HL-60/S4 treated with phorbol 12-myristate 13-acetate at 8.2 ng/mL for 4 days and 3 days (cell line): ENCODE data around the gene ASTN1.

ENCODE experiments used
- in situ Hi-C: fragments of 300-500 bp; cut with MboI; formaldehyde crosslinking; loops from 2 replicates; pipeline ENCODE4 v1.15.0; 2022; ENCODE audit warnings: low sequenced_read_pairs

The ASTN1 gene

GRCh38 chr1:176884286-176884685 lies 280.2 kb downstream of the ASTN1 start:
- in situ Hi-C loops, result no loop called here

DNA sequence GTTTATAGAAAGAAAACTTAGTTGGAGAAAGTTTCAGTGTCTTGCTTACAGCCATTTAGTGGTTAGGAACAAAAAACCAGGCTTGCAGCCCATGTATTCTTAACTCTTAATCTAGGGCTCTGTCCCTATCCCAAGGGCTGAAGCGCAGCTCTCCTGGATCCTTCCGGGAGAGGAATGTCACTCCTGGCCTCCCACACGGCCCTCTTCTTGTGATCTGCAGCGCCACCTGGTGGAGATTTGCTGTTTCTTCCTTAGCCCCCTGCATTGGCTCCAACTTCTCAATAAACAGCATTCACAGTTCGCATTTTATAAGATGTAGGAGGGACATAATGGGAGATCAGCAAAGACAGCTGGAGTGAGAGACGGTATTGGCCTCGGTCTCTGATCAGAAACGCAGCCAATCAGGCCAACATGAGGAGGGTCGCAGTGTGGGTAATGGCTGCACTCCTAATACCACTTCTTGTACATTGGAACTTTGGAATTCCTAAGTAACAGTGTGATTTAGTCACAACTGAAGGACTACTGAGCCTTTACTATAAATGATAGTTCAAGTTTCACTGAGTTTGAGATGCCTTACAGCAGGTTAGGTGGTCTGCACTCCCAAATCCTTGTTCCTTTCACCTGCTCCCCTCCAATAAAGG lies 283.4 kb downstream of the ASTN1 start:
- in situ Hi-C loops, result no loop called here

GRCh38 chr1:176879784-176880620 lies 284.5 kb downstream of the ASTN1 start:
- in situ Hi-C loops, result no loop called here

- in situ Hi-C loops, result no loop called here
Observed at GRCh38 chr1:176878750-176879536, 285.6 kb downstream of the ASTN1 start.

DNA sequence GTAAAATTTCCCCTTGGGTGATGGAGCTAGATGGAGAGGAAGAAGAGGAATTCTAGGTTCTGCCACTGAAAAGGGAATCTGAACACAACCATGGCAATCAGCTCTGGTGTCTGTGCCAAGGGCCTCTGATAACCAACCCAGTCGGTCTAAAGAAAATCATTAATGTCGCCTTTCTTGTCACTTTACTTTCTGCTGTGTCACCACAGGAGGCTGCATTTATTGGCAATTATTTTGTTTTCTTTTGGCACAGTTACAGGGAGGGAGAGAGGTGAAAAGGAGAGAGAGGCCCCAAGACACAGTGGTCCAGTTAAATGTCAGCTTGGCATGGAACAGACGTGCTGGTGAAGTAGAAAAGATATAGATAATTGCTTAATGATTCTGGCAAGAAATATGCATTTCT lies 287.0 kb downstream of the ASTN1 start:
- in situ Hi-C loops, result no loop called here

GRCh38 chr1:176876966-176877515 lies 287.5 kb downstream of the ASTN1 start:
- in situ Hi-C loops, result no loop called here

GRCh38 chr1:176869577-176869976 lies 294.9 kb downstream of the ASTN1 start:
- in situ Hi-C loops, result no loop called here

GRCh38 chr1:176866011-176866714 lies 298.3 kb downstream of the ASTN1 start:
- in situ Hi-C loops, result no loop called here

DNA sequence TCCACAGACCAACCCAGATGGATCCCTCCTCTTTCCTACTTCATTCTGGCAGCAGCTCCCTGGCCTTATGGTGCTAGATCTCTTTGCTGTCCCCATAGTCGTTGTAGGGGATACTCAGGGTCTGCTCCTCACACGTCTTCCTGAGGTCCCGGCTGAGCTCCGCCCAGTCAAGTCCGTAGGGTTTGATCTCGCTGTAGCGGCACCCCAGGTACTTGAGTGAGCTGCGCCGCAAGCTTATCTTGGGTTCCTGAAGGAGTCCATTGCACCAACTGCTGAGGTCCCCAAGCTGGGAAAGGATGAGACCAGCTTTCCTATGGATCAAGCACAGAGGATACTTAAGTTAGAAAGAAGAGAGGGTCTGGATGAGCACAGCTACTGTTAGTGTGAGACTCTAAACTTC lies 300.3 kb downstream of the ASTN1 start:
- in situ Hi-C loops, result no loop called here

GRCh38 chr1:176863613-176864012 lies 300.9 kb downstream of the ASTN1 start:
- in situ Hi-C loops, result no loop called here

- in situ Hi-C loops, result no loop called here
Observed at GRCh38 chr1:176858433-176858916, 306.0 kb downstream of the ASTN1 start.

DNA sequence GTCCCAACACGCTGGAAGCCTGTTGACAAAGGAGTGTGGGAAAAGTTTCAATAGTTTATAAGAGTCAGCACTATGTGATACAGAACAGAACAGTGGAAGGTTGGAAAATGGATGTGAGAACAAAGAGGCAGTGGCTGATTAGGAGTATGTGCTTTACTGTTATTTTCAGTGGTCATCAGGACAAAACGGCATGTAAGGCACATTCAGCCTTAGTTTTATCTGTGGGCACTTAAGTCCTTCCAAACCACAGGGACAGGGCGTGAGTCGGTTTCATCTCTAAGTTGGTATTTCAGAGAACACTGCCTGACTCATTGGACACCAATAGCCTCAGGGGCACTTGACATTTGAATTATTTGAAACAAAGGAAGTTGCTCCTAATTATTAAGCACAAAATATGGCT lies 306.9 kb downstream of the ASTN1 start:
- in situ Hi-C loops, result no loop called here

DNA sequence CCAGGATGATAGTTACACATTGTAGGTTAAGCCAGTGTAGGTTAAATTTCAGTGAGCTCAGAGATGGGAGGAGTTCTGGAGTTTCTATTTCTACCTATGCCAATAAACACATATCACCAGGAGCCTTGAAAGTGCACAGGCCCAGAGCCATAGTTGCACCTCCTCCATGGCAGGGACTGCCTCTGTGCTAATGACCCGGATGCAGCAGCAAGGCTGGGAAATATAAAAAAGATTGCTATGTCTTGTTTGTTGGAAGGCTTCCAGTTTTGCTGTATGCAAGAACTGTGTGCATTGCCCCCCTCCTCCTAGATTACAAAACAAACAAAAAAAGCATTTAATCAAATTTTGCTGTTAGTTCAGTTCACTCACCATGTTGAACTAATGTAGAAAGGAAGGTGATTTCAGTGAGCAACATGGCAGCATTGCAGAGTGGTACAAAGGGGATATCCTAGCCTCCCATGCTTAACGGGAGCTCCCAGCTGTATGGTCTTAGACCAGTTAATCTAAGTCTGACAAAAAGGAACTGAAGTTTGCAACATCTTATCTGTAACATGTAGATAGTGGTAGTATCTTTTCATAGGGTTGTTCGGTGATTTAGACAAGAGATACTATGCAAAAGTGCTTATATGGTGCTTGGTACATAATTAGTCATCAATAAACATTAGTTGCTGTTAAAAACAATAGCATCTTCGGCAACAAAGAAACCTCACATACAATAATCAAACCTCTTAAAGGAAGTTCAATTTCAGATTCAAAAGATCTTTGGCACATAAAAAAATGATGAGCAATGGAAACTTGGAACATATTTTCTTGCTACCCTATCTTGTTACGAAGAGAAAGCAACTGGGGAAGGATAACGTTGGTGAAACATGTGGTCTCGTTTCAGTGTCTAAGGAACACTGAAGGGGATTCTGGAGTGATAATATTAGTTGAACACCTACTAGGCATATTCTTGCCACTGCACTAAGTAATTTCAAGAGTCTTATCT lies 309.5 kb downstream of the ASTN1 start:
- in situ Hi-C loops, result no loop called here

DNA sequence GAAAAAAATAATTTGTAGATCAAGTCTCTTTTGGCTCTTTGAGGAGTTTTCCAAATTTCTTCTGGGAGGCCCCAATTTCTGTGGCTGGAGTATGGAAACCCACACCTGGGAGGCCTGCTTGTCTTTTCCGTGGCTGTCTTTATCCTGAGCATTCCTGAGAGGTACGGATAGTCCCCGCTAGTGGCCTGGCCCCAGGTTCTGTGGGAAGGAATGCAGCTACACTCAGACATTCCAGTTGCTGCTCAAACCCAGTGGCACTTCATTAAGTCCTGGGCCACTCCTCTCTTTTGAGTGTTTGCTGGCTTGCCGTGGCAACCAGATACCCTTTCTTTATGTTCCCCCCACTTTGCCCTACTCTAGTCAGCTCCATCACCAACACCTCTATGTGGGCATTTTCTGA lies 310.4 kb downstream of the ASTN1 start:
- in situ Hi-C loops, result no loop called here

DNA sequence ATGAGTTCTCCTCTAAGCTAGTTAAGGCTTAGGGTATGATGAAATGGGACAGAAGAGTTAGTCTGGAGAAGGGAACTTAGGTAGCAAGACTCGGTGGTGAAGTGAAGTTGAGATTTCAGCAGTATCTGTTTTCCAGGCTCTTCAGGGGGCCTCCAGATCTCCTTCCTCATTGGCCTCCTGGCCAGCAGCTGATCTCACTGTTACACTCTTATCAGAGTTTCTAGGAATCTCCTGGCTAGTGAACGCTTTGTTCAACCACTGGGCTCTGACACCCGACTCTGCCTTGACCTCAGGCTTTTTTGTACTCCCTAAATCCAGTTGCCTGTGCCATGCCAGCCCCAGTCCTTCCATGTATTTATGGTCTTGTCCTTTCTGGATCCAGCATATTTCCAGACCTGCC lies 311.0 kb downstream of the ASTN1 start:
- in situ Hi-C loops, result no loop called here

GRCh38 chr1:176852124-176852523 lies 312.4 kb downstream of the ASTN1 start:
- in situ Hi-C loops, result no loop called here

DNA sequence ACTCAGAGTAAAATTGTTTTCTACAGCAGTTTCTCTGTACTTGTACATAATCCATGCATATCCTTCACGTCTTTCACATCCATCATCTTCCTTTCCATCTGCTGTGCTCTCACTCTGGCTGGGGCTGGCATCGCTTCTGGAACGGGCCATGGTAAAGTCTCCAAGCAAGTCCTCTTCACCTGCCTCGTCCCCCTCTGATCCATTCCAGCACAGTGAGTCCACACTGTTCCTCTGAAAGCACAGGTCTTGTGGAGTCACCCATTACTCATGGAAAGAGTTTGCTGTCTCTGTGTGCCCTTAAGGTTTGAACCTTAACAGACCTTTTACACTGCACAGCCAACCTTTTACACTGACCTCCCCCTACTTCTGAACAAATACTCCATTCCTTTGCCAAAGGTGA lies 313.6 kb downstream of the ASTN1 start:
- in situ Hi-C loops, result no loop called here

- in situ Hi-C loops, result no loop called here
Observed at GRCh38 chr1:176849281-176849680, 315.2 kb downstream of the ASTN1 start.

DNA sequence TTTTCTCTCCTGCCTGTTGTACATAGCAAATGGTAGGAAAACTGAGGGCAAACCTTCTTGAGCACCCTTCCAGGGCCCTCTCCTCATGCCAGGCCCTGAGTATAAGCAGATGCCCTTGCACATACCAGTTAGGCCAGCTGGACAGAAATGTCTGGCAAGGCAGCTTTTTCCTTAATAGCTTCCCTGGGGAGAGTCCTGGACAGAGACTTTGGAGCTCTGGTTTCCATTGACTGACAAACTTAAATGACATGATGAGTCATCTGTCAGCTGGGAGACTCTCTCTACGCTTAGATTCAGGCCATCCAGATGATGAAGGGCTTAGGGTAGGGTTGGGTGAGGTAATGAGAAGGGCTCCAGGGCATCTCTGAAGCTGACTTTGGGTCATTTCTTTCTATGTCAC lies 317.5 kb downstream of the ASTN1 start:
- in situ Hi-C loops, result no loop called here
